ENCODE results near the gene UBXN4. TPM values are rescaled to one million over a fixed set of nuclear protein-coding genes. Genes with fewer than 3 reads are reported as not detected.
"Not testable (repeated sequence)": the region's sequence is repeated elsewhere in the genome, so short reads cannot be mapped to it uniquely, and the experiment has no call there.

UBXN4 gene, protein sequence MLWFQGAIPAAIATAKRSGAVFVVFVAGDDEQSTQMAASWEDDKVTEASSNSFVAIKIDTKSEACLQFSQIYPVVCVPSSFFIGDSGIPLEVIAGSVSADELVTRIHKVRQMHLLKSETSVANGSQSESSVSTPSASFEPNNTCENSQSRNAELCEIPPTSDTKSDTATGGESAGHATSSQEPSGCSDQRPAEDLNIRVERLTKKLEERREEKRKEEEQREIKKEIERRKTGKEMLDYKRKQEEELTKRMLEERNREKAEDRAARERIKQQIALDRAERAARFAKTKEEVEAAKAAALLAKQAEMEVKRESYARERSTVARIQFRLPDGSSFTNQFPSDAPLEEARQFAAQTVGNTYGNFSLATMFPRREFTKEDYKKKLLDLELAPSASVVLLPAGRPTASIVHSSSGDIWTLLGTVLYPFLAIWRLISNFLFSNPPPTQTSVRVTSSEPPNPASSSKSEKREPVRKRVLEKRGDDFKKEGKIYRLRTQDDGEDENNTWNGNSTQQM
- 100 to 1,000 TPM; 107 TPM for total RNA-seq

GRCh38 chr2:135741395-135742324 is at the start of gene UBXN4:
TSS of gene UBXN4 (plus strand) at chr2:135741855. CDS start at chr2:135741930, 75 bp downstream.
- Mint-ChIP-seq H3K36me3 (peaks cover 9% of the 10 kb centered on the region), H3K9me3 (no peaks in the 10 kb centered on the region), H3K27ac (peak within 1 kb of the TSS; percentile 99), H3K4me1 (ENCODE audit: low read depth) (peaks cover 24% of the 10 kb centered on the region), H3K27me3 (no peaks in the 10 kb centered on the region), H3K4me3 (peak within 1 kb of the TSS; percentile 96)
- ChIA-PET CTCF (interaction anchor here (1.9 kb wide), 1 partner anchor 33 kb away, joined by 9 read pairs; no protein-coding TSS in a partner anchor), POLR2A (interaction anchor here (1.1 kb wide), 1 partner anchor 134 kb away, joined by 5 read pairs; no protein-coding TSS in a partner anchor)
- DNase-seq = peak; percentile 98
- intact Hi-C loops (cut with micrococcal nuclease) = loop anchor here (1.0 to 10.0 kb wide), 9 partner anchors 79 to 1069 kb away; partner anchors contain the start of genes CCNT2, CXCR4, DARS1 and MCM6

- Mint-ChIP-seq H3K27me3 (no peaks in the 10 kb centered on the region), H3K4me1 (ENCODE audit: low read depth) (peaks cover 7% of the 10 kb centered on the region), H3K36me3 (peaks cover 13% of the 10 kb centered on the region), H3K9me3 (no peaks in the 10 kb centered on the region), H3K27ac (no peak overlapping the region), H3K4me3 (no peak overlapping the region)
- DNase-seq = no peak
- intact Hi-C loops (cut with micrococcal nuclease) = no loop called here
- CTCF ChIA-PET = interaction anchor here (2.0 kb wide), 1 partner anchor 15 kb away, joined by 6 read pairs; no protein-coding TSS in a partner anchor
- POLR2A ChIA-PET = no interaction called here
These were observed 46.9 kb upstream of the UBXN4 start for GRCh38 chr2:135694711-135695110.

- Mint-ChIP-seq H3K36me3 (peaks cover 13% of the 10 kb centered on the region), H3K27ac (no peak overlapping the region)
- intact Hi-C loops (cut with micrococcal nuclease) = no loop called here
These were observed 42.8 kb upstream of the UBXN4 start for GRCh38 chr2:135698838-135699237.

GRCh38 chr2:135701442-135701841 is 40.2 kb upstream of the UBXN4 start:
- Mint-ChIP-seq H3K27ac (no peak overlapping the region), H3K27me3 (no peaks in the 10 kb centered on the region), H3K4me1 (ENCODE audit: low read depth) (no peaks in the 10 kb centered on the region), H3K9me3 (no peaks in the 10 kb centered on the region), H3K4me3 (no peak overlapping the region), H3K36me3 (no peaks in the 10 kb centered on the region)
- intact Hi-C loops (cut with micrococcal nuclease) = no loop called here
- no peak for DNase-seq
- POLR2A ChIA-PET = no interaction called here
- CTCF ChIA-PET = no interaction called here

More at GRCh38 chr2:135698838-135699237, 42.8 kb upstream of the UBXN4 start:
- H3K4me1 Mint-ChIP-seq (ENCODE audit: low read depth) = no peaks in the 10 kb centered on the region
- H3K4me3 Mint-ChIP-seq = no peak overlapping the region
- ChIA-PET POLR2A (interaction anchor here (0.6 kb wide), 1 partner anchor 787 kb away, joined by 3 read pairs; no protein-coding TSS in a partner anchor), CTCF (no interaction called here)
- H3K9me3 Mint-ChIP-seq = no peaks in the 10 kb centered on the region
- no peaks in the 10 kb centered on the region for H3K27me3 Mint-ChIP-seq
- DNase-seq = no peak

DNA sequence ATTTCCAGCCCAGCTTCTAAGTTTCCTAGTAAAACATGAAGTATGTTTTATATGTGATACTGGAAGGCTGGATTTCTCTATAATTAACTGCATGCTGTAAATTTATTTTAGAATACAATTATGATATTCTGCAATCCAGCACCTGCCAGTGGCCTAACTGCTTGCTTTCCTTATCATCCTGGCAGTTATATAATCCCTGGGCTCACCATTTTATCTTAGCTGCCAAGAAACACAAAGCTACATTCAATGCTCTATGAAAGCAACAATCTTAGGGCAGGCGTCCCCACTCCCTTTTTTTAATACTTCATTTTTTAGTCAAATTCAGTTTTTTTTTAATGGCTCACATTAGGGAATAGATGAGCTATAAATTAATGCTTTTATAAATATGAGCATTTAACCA is 38.4 kb upstream of the UBXN4 start:
- ChIA-PET CTCF (interaction anchor here (0.6 to 1.1 kb wide), 2 partner anchors 568 to 700 kb away, joined by 3 to 6 read pairs; no protein-coding TSS in a partner anchor), POLR2A (no interaction called here)
- no peak for DNase-seq
- Mint-ChIP-seq H3K4me1 (ENCODE audit: low read depth) (no peaks in the 10 kb centered on the region), H3K9me3 (no peaks in the 10 kb centered on the region), H3K27me3 (no peaks in the 10 kb centered on the region), H3K27ac (no peak overlapping the region), H3K4me3 (no peak overlapping the region), H3K36me3 (no peaks in the 10 kb centered on the region)
- intact Hi-C loops (cut with micrococcal nuclease) = no loop called here

DNA sequence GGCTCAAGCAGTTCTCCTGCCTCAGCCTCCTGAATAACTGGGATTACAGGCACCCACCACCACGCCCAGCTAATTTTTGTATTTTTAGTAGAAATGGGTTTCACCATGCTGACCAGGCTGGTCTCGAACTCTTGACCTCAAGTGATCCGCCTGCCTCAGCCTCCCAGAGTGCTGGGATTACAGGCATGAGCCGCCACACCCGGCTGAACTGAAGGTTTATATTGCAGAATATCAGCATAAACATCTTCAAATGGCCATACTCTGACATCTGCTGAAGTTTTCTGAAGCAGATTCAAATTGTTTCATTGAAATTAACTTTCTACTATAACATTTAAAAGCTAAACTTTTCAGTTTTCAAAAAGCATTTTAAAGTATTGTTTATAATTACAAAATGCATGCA is 37.6 kb upstream of the UBXN4 start:
- H3K36me3 Mint-ChIP-seq = not testable (repeated sequence)

DNA sequence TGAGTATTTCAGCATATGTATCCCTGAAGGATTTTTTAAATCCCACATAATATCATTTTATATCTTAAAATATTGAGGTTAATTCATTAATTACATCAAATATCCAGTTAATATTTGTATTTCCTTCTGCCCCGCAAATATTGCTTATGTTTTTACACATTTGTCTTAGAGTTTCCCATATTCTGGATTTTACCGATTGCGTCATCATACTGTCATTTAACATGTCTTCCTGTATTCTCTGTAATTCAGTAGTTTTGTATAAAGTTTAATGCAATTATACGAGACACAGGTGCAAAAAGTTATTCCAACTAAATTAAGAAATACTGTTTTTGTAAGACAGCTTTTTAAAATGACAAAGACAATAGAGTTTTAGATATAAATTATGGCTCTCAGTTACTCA is 33.5 kb upstream of the UBXN4 start:
- Mint-ChIP-seq H3K27ac (no peak overlapping the region), H3K36me3 (peaks cover 2% of the 10 kb centered on the region), H3K9me3 (no peaks in the 10 kb centered on the region), H3K4me3 (no peak overlapping the region), H3K27me3 (no peaks in the 10 kb centered on the region), H3K4me1 (ENCODE audit: low read depth) (no peaks in the 10 kb centered on the region)
- intact Hi-C loops (cut with micrococcal nuclease) = no loop called here
- ChIA-PET CTCF (interaction anchor here (0.6 to 3.8 kb wide), 5 partner anchors 12 to 743 kb away, joined by 3 to 60 read pairs (median 4); partner anchors contain the start of gene UBXN4), POLR2A (no interaction called here)
- DNase-seq = no peak

More for the DNA sequence above, 37.6 kb upstream of the UBXN4 start:
- POLR2A ChIA-PET = interaction anchor here (0.6 kb wide), 1 partner anchor 532 kb away, joined by 3 read pairs; no protein-coding TSS in a partner anchor
- H3K27ac Mint-ChIP-seq; H3K27me3 Mint-ChIP-seq; H3K4me1 Mint-ChIP-seq (ENCODE audit: low read depth); H3K4me3 Mint-ChIP-seq; intact Hi-C loops (cut with micrococcal nuclease); DNase-seq; H3K9me3 Mint-ChIP-seq: not testable (repeated sequence)
- CTCF ChIA-PET = interaction anchor here (1.1 kb wide), 1 partner anchor 700 kb away, joined by 6 read pairs; no protein-coding TSS in a partner anchor

- H3K27me3 Mint-ChIP-seq = no peaks in the 10 kb centered on the region
- DNase-seq = peak; percentile 79
- CTCF ChIA-PET = interaction anchor here (0.6 to 3.8 kb wide), 33 partner anchors 10 to 724 kb away, joined by 3 to 60 read pairs (median 4); partner anchors contain the start of genes R3HDM1, UBXN4 and ZRANB3
- H3K36me3 Mint-ChIP-seq = peaks cover 6% of the 10 kb centered on the region
- no peak overlapping the region for H3K4me3 Mint-ChIP-seq
- H3K27ac Mint-ChIP-seq = no peak overlapping the region
- intact Hi-C loops (cut with micrococcal nuclease) = loop anchor here (1.0 kb wide), 1 partner anchor 706 kb away; no protein-coding TSS in a partner anchor
- no peaks in the 10 kb centered on the region for H3K9me3 Mint-ChIP-seq
- H3K4me1 Mint-ChIP-seq (ENCODE audit: low read depth) = no peaks in the 10 kb centered on the region
- POLR2A ChIA-PET = no interaction called here
These were observed 31.7 kb upstream of the UBXN4 start for GRCh38 chr2:135709992-135710391.

DNA sequence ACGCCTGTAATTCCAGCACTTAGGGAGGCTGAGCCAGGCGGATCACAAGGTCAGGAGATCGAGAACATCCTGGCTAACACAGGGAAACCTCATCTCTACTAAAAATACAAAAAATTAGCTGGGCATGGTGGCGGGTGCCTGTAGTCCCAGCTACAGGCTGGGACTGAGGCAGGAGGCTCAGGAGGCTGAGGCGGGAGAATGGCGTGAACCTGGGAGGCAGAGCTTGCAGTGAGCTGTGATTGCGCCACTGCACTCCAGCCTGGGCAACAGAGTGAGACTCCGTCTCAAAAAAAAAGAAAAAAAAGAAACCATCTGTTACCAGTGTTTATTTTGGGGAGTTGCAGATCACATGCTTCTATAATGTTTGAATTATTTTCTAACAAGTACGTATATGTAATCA is 26.6 kb upstream of the UBXN4 start:
- intact Hi-C loops (cut with micrococcal nuclease) = not testable (repeated sequence)

GRCh38 chr2:135728064-135728743 is 13.5 kb upstream of the UBXN4 start:
- ChIA-PET CTCF (interaction anchor here (1.1 kb wide), 1 partner anchor 19 kb away, joined by 4 read pairs; no protein-coding TSS in a partner anchor), POLR2A (no interaction called here)
- Mint-ChIP-seq H3K27me3 (no peaks in the 10 kb centered on the region), H3K27ac (no peak overlapping the region), H3K9me3 (no peaks in the 10 kb centered on the region), H3K36me3 (peaks cover 11% of the 10 kb centered on the region), H3K4me3 (no peak overlapping the region), H3K4me1 (ENCODE audit: low read depth) (no peaks in the 10 kb centered on the region)
- intact Hi-C loops (cut with micrococcal nuclease) = no loop called here
- DNase-seq = no peak

More for the DNA sequence above, 26.6 kb upstream of the UBXN4 start:
- H3K4me3 Mint-ChIP-seq; H3K27ac Mint-ChIP-seq; DNase-seq; H3K9me3 Mint-ChIP-seq; CTCF ChIA-PET; H3K4me1 Mint-ChIP-seq (ENCODE audit: low read depth); POLR2A ChIA-PET; H3K27me3 Mint-ChIP-seq; H3K36me3 Mint-ChIP-seq: not testable (repeated sequence)

- no peak for DNase-seq
- Mint-ChIP-seq H3K9me3 (no peaks in the 10 kb centered on the region), H3K4me1 (ENCODE audit: low read depth) (no peaks in the 10 kb centered on the region), H3K27me3 (no peaks in the 10 kb centered on the region), H3K27ac (no peak overlapping the region), H3K4me3 (no peak overlapping the region), H3K36me3 (no peaks in the 10 kb centered on the region)
- POLR2A ChIA-PET = no interaction called here
- CTCF ChIA-PET = interaction anchor here (1.0 kb wide), 1 partner anchor 65 kb away, joined by 4 read pairs; no protein-coding TSS in a partner anchor
- intact Hi-C loops (cut with micrococcal nuclease) = no loop called here
These were observed 9.1 kb upstream of the UBXN4 start for GRCh38 chr2:135732561-135732960.

Data from activated CD4-positive, alpha-beta memory T cell treated with anti-CD3 and anti-CD28 coated beads for 36 hours (primary cell).